Activated T-helper 2 cell treated with anti-CD3 and anti-CD28 coated beads, Interferon-gamma antibody, Interleukin-2, Interleukin-4, amounts not matched to agents 10 μg/mL and 5 μg/mL and 100 μg/mL, durations not matched to agents 14 hours and 24 hours and 36 hours (primary cell): ENCODE measurements around the gene OTUD6A. TPM values are rescaled to one million over a fixed set of nuclear protein-coding genes. Genes with fewer than 3 reads are reported as not detected.
"Not testable (repeated sequence)": the region's sequence is repeated elsewhere in the genome, so short reads cannot be mapped to it uniquely, and the experiment has no call there.

Experiments used
- DNase-seq: peaks from one replicate; pipeline ENCODE4 v3.0.0; 2021; ENCODE audit warnings: low spot score
- H3K27ac Mint-ChIP-seq: one replicate; pipeline ENCODE4 v1.8.0; 2021; ENCODE audit warnings: mixed read lengths
- H3K27me3 Mint-ChIP-seq: one replicate; pipeline ENCODE4 v1.8.0; 2021; ENCODE audit warnings: low read depth, mixed read lengths
- H3K36me3 Mint-ChIP-seq: one replicate; pipeline ENCODE4 v1.8.0; 2021; ENCODE audit warnings: low read depth, mixed read lengths
- H3K4me1 Mint-ChIP-seq: one replicate; pipeline ENCODE4 v1.8.0; 2021; ENCODE audit warnings: low read depth, mixed read lengths
- H3K4me3 Mint-ChIP-seq: one replicate; pipeline ENCODE4 v1.8.0; 2021; ENCODE audit warnings: low read depth, mild to moderate bottlenecking, moderate library complexity, mixed read lengths
- H3K9me3 Mint-ChIP-seq: one replicate; pipeline ENCODE4 v1.8.0; 2021; ENCODE audit warnings: mixed read lengths
- intact Hi-C: fragments of 100-400 bp; cut with micrococcal nuclease; formaldehyde crosslinking; loops from one replicate; pipeline ENCODE4 v1.15.1; 2023
- total RNA-seq: library from RNA; stranded (reverse); gene quantifications from 2 replicates; pipeline ENCODE4 v1.2.3, GENCODE V29; 2022

Gene OTUD6A
- total RNA-seq, 1 donor from 2014 or later: not detected

GRCh38 chrX:70111436-70112026 is 49.3 kb downstream of the OTUD6A start:
- H3K27ac Mint-ChIP-seq, DNase-seq, H3K4me3 Mint-ChIP-seq, H3K27me3 Mint-ChIP-seq, intact Hi-C loops, H3K4me1 Mint-ChIP-seq, H3K36me3 Mint-ChIP-seq: not testable (repeated sequence)
- peaks cover 12% of the 10 kb centered on the region for H3K9me3 Mint-ChIP-seq

Other genes with a start within 250 kb of the OTUD6A start
- gene AWAT2, start 12.5 kb upstream of the OTUD6A start, total RNA-seq: not detected in 2 replicates
- 33.0 and 33.6 TPM in 2 replicates for gene IGBP1, start 71.0 kb downstream of the OTUD6A start, total RNA-seq
- gene DGAT2L6, start 115.0 kb downstream of the OTUD6A start, total RNA-seq: not detected in 2 replicates
- gene AWAT1, start 172.2 kb downstream of the OTUD6A start, total RNA-seq: not detected in 2 replicates
- 0.55 and 0.71 TPM in 2 replicates for gene P2RY4, start 197.7 kb downstream of the OTUD6A start, total RNA-seq
- not detected in 2 replicates for gene ARR3, start 205.9 kb downstream of the OTUD6A start, total RNA-seq
- not detected in 2 replicates for gene RAB41, start 219.7 kb downstream of the OTUD6A start, total RNA-seq
- gene PDZD11, start 227.5 kb downstream of the OTUD6A start, total RNA-seq: 27.7 and 31.4 TPM in 2 replicates
- gene KIF4A, start 227.6 kb downstream of the OTUD6A start, total RNA-seq: 24.4 and 26.5 TPM in 2 replicates